GM18873 (cell line): ENCODE data around the gene DBNL.

Experiments used
- ATAC-seq: cut with Tn5 transposase; IDR thresholded peaks from one replicate; pipeline ENCODE4 v1.9.1; 2021; ENCODE audit warnings: mild to moderate bottlenecking, moderate library complexity, moderate number of reproducible peaks; ENCODE audit not compliant: unreplicated experiment, low FRiP score

Gene DBNL

DNA sequence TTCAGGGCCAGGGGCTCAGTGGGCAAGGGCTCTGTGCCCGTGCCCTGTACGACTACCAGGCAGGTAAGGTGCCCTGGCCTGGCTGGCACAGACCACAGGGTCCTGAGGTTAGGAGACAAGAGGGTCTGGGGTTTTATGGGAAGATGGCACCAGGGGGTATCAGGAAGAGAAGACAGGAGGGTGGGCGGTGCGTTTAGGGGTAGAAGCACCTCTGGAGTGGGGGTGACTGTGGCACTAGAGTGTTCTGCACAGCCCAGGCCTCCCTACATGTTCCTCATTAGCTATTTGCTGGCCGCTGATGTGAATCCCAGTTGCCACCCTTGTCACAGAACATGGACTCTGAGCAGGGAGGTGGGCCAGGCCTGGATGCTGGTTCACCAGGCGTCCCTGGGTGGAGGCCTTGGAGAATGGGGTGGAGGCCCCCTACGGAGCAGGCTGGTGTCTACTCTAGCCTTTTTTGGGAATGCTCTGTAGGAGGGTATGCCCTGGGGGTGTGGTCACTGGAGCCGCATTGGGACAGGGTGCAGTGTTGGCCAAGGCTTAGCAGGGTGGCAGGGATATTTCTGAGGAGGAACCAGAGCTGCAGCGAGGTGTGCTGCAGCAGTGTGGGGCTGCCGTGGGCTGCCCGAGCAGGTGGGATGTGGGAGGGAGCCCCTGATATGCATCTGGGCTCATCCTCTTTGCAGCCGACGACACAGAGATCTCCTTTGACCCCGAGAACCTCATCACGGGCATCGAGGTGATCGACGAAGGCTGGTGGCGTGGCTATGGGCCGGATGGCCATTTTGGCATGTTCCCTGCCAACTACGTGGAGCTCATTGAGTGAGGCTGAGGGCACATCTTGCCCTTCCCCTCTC is 15.8 kb downstream of the DBNL start:
- no peak for ATAC-seq

DNA sequence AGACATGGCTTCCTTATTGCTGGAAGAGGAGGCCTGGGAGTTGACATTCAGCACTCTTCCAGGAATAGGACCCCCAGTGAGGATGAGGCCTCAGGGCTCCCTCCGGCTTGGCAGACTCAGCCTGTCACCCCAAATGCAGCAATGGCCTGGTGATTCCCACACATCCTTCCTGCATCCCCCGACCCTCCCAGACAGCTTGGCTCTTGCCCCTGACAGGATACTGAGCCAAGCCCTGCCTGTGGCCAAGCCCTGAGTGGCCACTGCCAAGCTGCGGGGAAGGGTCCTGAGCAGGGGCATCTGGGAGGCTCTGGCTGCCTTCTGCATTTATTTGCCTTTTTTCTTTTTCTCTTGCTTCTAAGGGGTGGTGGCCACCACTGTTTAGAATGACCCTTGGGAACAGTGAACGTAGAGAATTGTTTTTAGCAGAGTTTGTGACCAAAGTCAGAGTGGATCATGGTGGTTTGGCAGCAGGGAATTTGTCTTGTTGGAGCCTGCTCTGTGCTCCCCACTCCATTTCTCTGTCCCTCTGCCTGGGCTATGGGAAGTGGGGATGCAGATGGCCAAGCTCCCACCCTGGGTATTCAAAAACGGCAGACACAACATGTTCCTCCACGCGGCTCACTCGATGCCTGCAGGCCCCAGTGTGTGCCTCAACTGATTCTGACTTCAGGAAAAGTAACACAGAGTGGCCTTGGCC is 16.6 kb downstream of the DBNL start:
- ATAC-seq = no peak

DNA sequence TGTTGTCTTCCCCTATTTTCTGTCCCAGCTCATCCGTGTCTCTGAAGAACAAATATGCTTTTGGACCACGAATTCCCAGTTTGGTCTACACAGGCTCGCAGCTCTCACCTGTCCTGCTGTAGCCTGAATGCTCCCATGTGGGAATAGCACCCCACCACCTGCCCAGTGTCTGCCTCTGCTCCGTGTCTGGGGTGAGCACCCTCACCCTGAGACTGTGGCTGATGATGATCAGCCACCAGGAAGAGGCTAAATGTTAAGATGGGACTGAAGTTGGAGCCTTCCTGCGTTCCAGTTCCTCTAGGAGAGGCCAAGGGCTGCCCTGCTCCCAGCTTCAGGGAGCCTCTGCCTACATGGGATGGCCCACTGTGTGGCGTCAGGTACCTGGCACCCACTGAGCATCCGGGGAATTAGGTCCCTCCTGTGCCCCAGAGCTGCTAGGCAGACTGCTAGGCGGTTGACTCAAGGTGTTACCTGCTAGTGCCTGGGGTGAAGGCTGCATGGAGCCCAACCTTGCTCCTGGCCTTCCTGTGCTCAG is 17.2 kb downstream of the DBNL start:
- no peak for ATAC-seq

DNA sequence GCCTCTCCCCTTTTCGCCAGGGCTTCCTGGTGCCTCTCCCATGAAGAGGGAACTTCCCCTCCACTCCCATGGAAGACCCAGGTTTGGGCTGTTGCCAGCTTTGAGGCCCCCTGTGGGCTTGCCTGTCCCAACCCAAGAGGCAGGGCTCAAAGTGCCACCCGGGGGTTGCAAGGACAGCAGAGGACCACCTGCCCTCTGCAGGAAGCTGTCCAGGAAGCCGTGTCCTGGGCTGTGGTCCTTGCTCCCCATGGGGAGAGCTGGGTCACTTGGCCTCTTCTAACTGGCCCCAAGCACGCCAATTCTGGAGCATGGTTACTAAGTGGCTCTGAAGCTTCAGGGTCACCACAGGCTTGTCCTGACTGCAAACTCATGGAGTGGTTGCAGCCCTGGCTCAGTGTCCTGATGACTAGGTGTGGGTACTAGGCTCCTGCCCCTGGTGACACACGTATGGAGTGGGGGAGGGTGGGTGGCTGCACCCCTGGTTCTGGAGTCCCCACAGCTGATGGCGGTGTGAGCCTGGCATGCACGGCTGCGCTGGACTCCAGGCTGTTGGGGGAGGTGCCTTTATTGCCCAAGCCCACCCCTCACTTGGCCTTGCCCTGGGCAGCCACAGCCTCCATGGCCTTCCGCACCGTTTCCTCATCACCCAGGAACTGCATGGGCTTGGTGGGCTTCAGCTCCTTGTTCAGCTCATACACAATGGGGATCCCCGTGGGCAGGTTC is 17.8 kb downstream of the DBNL start:
- no peak for ATAC-seq

DNA sequence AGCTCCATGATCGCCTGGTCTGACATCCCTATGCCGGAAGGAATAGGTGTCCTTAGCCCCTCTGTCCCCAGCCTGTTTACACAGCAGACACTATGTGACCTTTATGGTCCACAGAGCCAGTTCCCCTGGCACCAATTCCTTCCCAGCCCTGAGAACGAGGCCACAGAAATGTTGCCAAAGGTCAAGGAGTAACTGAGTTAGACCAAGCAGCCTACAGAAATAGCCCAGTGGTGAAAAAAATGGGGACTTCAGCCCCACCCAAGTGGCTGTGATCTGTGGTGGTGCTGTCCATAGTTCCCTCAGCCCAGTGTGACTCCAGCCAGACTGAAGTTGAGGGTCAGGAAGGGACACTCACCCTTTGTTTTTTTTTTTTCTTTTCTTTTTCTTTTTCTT is 18.4 kb downstream of the DBNL start:
- ATAC-seq = no peak

DNA sequence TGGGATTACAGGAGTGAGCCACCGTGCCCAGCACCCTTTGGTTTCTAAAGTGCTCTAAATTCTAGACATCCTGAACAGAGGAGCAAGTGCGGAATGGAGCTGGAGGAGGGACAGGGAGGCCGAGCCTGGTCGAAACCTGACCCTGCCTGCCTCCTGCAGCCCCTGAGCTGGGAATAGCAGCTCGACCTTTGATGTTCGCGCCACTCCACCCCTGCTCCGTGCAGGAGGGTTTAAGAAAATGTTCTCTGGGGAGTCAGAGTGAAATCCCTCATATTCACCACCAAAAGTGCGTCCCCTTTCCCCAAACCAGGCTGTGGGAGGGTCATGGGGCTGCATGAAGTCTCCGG is 19.0 kb downstream of the DBNL start:
- ATAC-seq = no peak

DNA sequence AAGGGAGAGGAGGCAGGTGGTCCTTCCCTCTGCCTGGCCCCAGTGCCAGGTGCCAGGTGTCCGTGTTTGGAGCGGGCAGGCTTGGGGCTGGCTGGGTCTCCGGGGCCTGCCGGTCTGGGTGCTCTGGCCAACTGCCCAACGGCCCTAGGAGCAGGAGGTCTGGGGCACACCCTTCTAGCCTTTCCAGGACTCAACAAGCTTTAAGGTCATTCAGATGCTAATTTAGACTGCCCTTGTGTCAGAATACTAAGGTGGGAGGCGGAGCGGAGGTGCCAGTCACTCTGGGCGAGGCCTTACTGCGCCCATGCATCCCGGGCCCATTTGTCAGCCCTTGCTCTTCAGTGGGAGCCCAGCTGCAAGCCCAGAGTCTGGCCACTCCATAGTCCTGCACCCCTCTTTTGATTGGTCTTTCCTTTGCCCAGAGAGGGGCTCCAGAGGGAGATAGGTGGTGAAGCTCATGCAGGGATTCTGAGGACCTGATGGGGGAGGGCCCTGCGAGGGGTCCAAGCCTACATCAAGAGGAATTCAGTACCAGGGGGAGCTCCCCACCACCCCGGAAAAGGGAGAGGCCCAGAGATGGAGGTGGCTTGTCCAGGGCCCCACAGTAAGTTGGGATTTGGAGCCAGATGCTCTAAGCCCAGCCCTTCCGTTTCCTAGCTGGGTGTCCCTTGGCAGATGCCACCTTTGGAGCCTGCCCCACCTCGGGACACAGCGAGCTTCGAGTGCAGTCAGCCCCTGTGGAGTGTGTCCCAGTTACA is 19.6 kb downstream of the DBNL start:
- no peak for ATAC-seq

DNA sequence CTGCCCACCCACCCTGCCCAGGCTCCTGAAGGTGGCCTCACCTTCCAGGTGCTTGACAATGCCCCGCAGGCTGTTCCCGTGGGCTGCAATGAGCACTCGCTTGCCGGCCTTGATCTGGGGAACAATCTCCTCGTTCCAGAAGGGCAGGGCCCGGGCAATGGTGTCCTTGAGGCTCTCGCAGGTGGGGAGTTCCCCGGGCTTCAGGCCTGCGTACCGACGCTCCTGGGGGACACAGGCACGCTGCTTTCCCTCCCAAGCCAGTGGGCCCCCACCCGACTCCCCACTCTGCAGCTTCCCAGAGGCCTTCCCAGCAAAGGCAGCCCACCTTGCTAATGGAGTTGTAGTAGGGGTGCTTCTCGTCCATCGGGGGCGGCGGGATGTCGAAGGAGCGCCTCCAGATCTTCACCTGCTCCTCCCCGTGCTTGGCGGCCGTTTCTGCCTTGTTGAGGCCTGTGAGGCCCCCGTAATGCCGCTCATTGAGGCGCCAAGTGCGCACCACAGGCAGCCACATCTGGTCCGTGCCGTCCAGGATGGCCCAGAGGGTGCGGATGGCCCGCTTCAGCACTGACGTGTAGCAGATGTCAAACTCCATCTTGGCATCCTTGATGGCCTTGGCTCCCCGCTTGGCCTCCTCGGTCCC is 20.4 kb downstream of the DBNL start:
- no peak for ATAC-seq

DNA sequence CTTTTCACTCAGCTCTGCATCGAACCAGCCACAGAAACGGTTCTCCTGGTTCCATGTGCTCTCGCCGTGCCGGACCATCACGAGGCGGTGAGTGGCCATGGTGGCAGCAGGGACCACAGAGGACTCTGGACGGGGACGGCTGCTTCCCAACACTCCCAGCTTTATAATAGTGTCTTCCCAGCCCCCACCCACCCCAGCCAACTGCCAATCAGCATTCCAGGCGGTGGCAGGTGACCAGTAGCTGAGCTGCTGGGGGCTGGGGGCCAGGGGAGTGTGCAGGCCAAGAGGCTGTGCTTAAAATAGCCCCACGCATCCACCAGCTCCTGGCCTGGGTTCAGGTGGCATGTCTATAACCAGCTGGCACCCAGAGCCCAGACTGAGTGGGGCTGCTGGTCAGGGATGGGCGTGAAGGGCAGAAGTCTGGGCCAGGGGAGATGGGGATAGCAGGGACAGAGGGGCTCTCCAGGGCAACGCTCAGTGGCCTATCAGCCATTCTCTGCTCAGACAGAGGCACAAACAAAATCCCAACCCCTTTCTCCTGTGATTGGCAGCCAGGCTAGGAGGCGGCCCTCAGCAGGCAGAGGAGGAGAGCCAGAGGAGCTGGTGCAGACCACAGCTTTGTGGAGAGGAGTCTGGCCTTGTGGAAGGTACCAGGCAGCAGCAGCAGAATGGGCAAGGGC is 21.1 kb downstream of the DBNL start, which contains the start of gene PGAM2:
Gene PGAM2 (minus strand): TSS at position 137 of the 680 bp plus-strand sequence. CDS start 38 bp downstream, at position 99.
- ATAC-seq = no peak

DNA sequence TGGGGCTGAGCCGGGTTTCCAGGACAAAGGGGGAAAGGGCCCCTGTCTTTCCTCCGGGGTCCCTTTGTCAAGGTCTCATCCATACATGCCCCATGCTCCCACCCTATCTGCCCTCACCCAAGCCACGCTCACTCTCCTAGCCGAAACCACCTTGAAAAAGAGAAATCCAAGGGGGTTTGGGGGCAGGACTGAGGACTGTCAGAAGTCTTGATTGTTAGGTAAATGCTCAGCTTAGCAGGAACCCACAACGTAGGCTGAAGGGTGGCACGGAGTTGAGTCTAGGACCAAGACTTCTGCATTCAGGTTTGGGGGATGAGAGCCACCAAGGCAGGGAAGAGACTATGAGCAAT is 21.6 kb downstream of the DBNL start:
- no peak for ATAC-seq

DNA sequence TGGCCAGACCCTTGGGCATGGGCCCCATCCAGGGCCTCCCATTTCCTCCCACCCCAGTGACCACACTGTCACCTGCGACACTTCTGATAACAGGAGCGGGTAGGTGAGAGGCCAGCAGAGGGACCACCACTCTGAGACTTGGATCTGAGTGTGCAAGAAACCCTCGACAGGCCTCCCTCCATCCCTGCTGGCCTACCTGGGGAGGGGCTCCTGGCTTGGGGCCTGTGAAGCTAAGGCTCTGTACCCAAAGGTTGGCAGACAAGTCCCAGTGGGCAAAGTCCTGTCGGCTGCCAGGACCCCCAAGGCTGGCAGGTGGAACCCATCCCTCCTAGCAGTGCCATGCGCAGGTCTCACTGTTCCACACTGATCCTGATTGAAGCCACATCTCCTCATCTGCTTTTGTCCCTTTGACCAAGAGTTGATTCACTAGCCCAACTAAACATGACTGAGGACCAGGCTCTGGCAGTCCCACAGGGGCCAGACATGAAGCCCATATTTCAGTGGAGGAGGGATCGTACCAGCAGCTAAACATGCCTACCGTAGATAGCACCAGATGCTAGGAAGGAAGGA is 22.1 kb downstream of the DBNL start:
- no peak for ATAC-seq

DNA sequence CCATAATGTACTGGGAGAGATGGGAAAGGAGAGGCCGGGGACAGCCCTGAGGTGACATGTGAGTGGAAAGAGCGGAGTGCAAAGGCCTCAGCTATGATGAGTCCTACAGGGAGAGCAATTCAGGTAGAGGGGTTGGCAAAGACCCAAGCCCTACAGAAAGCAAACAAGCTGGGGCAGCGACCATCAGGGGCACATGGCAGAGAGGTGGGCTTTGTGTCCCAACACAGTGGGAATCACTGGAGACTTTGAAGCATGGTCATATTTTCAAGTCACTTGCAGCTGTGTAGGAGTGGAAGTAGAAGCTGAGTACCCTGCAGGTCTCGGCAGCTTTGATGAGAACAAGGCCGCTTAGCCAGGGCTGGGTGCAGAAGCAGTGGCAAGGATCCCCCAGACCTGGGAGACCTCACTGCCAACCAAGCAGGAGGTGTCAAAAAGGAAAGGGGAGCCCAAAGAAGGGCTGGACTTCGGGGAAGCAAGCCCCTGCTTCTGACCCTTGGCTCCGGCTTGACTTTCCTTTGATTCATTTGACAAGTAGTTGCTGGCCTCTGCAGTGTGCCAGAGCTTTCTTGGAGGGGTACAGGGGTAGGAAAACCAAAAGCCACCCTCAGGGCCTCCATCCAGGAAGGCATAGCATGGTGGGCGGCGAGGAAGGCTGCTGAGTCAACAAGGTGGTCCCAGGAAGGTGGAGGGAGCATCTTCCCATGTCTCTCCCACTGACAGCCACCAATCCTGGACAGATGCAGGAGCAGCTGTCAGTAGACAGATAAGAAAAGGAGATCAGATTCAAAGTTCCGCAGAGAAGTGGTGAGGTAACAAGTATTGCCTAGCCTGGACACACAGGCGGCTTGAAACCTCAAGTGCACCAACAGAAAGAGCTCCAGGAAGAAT is 22.8 kb downstream of the DBNL start:
- ATAC-seq = no peak

DNA sequence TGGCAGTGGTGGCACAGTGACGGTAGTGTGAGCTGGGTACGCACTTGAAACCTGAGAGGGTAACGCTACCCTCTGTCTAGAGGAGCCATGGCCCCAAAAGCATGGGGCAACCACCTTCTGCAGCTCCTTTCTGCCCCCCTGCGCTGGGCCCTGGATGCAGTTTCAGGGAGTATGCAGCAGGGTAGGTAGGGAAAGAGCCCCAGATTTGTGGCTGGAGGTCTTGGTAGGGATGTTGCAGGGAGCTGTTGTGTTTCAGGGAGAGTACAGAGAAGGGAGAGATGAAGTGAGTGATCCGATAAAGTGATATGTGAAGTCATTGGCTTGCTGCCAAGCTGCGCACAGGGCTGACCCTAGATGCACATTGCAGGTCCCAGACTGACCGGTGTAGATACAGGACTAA is 23.6 kb downstream of the DBNL start:
- no peak for ATAC-seq

DNA sequence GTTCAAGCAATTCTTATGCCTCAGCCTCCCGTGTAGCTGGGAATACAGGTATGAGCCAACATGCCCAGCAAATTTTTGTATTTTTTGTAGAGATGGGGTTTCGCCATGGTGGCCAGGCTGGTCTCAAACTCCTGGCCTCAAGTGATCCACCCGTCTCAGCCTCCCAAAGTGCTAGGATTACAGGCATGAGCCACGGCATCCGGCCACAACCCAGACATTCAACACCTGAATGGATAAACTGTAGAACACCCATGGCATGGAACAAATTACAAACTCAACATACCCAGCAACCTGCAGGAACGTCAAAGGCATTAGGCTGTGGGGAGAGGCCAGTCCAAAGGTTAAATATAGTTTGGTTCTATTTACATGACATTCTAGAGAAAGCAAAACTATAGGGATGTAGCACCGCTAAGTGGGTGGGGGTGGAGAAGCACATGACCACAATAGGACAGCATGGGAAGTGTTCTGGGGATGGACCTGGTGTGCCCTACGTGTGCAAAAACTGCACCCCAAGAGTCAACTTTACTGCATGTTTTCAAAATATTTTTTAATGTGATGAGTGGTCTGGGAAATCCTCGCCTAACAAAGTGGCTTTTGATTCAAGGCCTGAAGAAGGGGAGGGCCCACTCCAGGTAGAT is 27.3 kb downstream of the DBNL start:
- ATAC-seq = no peak

DNA sequence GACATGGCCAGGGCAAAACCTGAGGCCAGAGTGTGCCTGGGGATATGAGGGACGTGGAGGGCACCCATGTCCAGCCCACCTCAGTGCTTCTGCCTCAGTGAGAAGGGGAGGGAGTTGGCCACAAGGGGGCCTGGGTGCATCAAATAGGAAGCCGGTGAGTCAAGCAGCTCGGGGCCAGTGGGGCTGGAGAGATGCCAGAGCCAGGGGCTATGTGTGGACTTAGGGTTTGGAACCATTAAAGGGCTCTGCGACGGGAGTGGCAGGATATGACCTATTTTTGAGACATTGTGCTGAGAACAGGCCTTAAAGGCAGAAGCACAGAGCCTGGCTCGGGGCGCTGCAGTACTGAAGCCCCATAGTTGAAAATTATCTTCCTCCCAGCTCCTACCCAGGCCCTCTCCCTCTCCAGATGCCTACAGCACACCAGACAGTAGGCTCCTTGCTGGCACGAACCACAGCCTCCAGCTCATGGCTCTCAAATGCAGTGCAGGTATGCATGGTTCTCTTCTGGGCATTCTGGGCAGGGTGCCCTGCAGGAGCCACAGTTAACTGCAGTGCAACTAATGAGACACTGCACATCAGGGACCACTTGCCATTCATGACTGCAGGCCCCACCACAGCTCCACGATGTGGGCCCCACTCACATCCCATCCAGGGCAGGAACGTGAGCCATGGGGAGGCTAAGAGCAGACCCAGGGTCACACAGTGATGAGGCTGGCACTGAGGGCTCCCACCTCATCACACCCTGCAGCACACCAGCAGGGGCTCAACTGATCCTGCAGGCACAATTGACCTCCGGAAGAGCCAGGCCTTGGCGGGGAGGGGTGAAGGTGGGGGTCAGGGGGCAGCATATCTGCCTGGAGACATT is 28.1 kb downstream of the DBNL start:
- ATAC-seq = no peak

DNA sequence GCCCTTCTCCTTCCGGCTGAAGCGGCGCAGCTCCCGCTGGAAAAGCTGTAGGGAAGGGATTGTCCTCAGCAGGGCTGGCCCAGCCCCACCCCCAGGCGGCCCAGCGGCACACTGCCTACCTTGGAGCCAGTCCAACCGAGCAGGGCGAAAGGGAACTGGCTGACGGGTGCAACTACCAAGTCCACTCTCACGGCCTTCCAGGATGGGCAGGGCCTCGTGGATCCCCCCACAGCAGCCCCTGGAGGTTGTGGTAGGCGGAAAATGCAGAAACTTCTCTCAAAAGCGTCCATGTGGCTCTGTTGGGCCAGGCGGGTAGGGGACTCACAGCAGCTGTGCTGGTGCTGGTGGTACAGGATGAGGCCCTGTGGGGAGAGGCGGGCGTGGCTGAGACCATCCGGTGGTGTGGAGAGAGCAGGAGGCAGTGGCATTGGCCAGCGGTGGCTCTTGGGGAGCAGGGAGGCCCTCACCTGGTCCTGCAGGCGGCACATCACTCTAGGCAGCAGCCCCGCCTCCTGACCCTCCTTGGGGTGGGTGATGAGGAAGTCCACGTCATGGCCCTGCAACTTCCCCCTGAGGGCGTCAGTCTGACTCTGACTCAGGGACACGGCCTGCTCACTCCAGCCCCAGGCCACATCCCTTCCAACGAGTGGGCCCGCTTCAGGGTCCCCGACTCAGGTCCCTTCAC is 29.3 kb downstream of the DBNL start:
- ATAC-seq = no peak
